HG02943 (cell line): ENCODE results near the gene AQP9.
"Not testable (repeated sequence)": the region's sequence is repeated elsewhere in the genome, so short reads cannot be mapped to it uniquely, and the experiment has no call there.

ENCODE experiments used
- ATAC-seq: cut with Tn5 transposase; IDR thresholded peaks from one replicate; pipeline ENCODE4 v1.9.1; 2021; ENCODE audit warnings: mild to moderate bottlenecking, low read depth, moderate library complexity; ENCODE audit not compliant: unreplicated experiment

AQP9 gene

GRCh38 chr15:58175955-58176354 is 37.8 kb downstream of the AQP9 start:
- no peak for ATAC-seq

DNA sequence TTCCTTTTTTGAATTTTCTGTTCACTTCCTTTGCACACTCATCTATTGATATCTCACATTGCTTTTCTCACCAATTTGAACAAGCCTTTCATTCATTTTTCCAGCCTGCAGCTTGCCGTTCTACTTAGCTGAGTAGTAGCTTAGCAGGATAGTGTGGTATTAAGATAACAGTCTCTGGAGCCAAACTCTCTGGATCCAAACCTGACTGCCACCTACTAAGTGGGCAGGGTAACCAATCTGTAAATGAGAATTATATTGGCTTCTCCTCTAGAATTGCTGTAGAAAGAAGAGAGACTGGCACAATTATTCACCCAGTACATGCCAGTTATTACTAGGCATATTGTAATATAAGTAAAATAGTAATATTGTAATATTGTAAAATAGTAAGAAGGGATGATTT is 40.5 kb downstream of the AQP9 start:
- ATAC-seq: no peak

- no peak for ATAC-seq
Observed at GRCh38 chr15:58179206-58179605, 41.0 kb downstream of the AQP9 start.

DNA sequence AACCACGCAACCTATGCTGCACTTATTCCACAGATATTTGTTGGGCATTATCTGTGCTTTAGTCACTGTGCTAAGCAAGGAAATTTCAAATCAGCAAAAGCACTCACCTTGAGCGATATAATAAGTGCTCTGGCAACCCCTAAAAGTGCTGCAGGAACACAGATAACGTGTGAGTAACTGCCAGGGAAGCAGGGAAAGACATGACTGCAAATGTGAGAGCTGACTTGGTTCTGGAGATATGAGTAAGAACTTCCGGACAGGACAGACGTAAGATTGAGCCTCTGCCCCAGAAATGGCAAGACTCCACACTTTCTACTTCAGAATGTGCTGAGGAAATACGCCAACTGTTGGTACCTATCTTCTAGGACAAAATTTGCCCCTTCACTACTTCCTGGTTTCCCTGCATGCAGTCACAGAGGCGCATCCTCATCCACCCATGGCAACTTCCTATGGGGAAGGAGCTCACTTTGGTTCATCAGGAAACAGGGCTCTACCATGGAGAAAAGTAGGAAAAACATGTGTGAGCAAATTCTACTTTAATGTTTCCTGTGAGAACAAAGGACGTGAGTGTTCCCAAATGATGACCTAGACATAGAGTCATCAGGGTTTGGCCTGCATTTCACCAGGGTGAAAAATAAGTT is 41.7 kb downstream of the AQP9 start:
- ATAC-seq: no peak

DNA sequence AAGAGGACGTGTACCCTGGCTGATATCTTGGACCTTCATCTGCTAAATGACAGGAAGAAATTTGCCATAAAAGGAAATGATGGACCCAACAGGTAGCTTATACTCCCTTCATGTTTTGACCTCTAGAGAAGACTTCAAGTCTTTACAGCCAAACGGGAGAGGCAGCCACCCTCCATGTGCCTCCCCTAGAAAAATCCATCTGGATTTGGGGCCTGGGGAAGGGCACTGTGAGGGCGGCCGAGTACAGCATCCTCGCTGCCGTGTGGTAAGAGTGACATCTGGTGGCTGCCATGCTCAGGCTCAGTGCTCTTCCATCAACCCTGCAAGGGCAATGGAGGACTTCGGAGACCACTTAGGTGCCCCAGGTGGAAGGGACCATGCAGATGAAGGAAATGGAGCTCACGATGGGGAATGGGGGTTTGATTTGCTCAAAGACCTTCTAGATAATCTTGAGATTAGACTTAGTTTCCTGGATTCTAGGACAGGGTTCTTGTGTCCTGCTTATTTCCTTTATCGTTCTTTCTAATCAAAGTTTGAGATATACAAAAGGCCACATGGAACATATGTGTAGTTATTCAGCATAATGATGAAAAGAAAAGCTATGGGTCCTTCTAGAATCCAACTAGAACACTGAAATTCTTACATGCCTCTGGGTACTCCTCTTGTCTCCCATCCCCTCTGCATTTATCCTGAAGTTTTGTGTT is 44.4 kb downstream of the AQP9 start:
- ATAC-seq: no peak

DNA sequence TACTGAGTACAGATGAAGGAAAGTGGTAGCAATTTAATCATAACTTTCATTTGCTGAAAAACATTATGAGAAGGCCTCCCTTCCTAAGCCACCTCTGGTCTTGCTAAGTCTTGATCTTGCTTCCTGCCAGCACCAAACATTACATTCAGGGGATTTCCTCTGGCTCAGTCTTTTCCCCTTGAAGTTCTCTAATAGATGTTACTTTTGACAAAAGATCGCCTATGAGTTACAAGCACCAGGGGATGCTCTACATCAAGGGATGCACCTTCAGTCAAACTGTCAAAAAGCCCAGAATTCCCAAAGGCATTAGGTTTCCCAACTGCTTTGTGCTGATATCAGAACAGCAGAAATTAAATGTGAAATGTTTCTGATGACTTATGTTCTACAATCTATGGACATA is 47.3 kb downstream of the AQP9 start:
- no peak for ATAC-seq

- no peak for ATAC-seq
Observed at GRCh38 chr15:58189148-58189811, 51.1 kb downstream of the AQP9 start.

GRCh38 chr15:58190419-58190818 is 52.2 kb downstream of the AQP9 start:
- no peak for ATAC-seq

GRCh38 chr15:58193636-58194035 is 55.5 kb downstream of the AQP9 start:
- not testable (repeated sequence) for ATAC-seq

GRCh38 chr15:58200739-58201138 is 62.6 kb downstream of the AQP9 start:
- ATAC-seq: no peak

DNA sequence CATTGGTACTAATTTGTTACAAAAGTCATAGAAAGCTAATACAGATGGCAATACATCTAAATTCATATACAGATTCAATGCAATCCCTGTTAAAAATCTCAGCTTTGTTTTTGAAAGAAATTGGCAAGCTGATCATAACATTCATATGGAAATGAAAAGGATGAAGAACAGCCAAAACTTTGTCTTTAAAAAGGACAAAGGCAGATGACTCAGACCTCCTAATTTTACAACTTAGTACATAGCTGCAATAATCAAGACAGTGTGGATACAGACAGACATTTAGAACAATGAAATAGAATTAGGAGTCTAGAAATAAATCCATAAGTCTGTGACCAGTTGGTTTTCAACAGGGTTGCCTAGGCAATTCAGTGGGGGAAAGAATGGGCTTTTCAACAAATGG is 63.3 kb downstream of the AQP9 start:
- ATAC-seq: no peak

- no peak for ATAC-seq
Observed at GRCh38 chr15:58203537-58203936, 65.4 kb downstream of the AQP9 start.

DNA sequence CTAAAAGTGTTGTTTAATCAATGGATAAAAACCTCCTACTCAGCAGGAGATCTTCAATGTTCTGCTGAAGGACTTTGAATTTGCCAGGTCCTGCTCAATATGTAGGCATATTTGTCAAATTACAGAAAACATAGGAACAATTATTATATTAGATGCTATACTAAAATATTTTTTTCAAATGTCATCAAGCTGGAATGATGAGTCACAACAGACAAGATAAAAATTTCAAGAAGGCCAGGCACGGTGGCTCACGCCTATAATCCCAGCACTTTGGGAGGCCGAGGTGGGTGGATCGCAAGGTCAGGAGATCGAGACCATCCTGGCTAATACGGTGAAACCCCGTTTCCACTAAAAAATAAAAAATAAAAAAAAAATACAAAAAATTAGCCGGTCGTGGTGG is 68.0 kb downstream of the AQP9 start:
- ATAC-seq: no peak

GRCh38 chr15:58208217-58208616 is 70.0 kb downstream of the AQP9 start:
- not testable (repeated sequence) for ATAC-seq

DNA sequence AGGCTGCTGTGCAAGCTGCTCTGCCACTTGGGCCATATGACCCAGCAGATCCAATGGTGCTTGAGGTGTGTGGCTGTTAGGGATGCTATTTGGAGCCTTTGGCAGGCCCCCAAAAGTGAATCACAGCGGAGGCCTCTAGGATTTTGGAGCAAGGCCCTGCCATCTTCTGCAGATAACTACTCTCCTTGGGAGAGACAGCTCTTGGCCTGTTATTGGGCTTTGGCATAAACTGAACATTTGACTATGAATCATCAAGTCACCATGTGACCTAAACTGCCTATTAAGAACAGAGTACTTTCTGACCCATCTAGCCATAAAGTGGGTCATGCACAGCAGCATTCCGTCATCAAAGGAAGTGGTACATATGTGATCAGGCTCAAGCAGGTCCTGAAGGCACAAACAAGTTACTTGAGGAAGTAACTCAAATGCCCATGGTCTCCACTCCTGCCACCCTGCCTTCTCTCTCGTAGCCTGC is 70.9 kb downstream of the AQP9 start:
- ATAC-seq: not testable (repeated sequence)

GRCh38 chr15:58210031-58210430 is 71.8 kb downstream of the AQP9 start:
- not testable (repeated sequence) for ATAC-seq

DNA sequence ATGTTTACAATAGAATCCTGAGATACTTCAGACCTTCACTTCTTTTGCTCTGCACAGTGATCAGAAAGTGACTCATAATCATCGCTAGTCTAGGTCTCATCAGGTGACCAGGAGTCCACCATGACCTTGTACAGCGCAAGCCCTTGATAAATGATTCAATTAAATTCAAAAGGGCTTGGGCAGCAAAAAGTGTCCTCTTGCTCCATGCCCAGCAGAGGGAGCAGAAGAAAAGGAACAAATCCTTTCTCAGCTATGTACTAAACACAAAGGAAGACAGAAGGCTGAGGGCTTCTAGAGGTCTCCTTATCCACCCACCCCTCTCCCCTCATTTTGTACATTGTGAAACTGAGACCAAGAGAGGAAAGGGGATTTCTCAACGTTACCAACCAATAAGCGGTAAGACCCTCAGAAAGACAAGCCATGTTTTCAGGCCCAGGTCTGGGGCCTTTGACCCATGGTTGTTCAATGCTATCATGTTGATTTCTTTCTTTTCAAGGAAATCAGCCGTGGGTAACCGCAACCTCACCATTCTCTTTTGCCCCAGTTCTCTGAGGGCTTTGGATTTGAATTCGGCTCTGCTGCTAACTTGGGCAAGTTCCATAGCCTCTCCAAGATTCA is 74.8 kb downstream of the AQP9 start:
- ATAC-seq: no peak

GRCh38 chr15:58213587-58214338 is 75.6 kb downstream of the AQP9 start:
- ATAC-seq: no peak

- ATAC-seq: no peak
Observed at GRCh38 chr15:58214591-58215340, 76.6 kb downstream of the AQP9 start.

DNA sequence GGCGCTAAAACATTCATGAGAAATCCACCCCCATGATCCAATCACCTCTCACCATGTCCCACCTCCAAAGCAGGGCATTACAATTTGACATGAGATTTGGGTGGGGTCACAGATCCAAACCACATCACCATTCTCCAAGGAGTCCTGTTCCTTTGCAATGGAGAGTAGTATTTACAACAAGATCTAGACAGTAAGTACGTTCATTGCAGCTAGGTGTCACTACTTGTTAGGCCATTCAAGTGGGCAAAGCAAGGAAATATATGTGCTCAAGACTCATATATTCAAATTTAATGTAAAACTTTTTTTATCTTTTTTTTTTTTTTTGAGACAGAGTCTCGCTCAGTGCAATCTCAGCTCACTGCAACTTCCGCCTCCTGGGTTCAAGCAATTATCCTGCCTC is 79.3 kb downstream of the AQP9 start:
- no peak for ATAC-seq
